Fibroblast of peridontal ligament (primary cell): ENCODE results near the gene TRH.
"Not testable (repeated sequence)": the region's sequence is repeated elsewhere in the genome, so short reads cannot be mapped to it uniquely, and the experiment has no call there.

Source experiments
- DNase-seq: peaks from one replicate; pipeline ENCODE4 v3.0.0-alpha.2; 2010; ENCODE audit errors: extremely low read depth

The TRH gene

DNA sequence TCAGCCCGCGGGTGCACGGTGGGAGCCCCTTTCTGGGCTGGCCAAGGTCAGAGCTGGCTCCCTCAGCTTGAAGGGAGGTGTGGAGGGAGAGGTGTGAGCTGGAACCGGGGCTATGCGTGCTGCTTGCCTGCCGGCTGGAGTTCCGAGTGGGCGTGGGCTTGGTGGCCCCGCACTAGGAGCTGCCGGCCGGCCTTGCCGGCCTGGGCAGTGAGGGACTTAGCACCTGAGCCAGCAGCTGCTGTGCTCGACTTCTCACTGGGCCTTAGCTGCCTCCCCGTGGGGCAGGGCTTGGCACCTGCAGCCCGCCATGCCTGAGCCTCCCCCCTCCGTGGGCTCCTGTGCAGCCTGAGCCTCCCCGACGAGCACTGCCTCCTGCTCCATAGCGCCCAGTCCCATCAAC, 36.0 kb downstream of the TRH start:
- DNase-seq = no peak

DNA sequence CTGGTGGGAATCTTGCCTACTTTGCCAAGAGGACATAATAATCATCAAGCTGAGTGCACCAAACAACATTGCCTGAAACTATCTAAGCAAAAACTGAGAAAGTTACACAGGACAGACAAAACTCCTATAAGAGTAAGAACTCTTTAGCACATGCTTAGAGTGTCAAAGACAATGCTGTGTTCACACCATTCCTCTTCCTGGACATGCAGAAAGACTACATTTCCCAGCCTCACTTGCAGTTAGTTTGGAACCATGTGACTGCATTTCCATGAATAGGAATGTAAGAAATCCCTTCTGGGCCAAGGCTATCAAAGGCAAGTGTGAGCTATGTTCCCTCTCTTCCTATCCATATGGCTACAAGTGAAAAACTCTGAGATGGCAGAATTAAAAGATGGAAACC, 37.6 kb downstream of the TRH start:
- DNase-seq = not testable (repeated sequence)

DNA sequence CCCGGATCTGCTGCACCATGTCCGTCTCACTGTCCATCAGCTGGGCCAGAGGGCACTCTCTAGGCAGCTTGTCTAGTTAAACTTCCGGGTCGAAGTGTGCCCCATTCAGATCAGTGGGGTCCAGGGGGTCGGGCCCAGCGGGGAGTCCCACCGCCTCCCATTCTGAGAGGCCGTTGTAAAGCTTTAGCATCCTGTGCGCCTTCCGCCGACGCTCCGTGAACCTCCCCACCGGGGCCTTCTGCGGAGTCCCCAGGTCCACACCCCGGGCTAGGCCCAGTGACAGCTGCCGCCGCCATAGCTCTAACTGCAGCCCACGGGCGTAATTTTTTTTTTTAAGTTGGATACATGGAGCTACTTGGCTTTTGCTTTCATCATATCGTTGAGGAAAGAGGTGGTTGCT, 38.7 kb downstream of the TRH start:
- DNase-seq = not testable (repeated sequence)

DNA sequence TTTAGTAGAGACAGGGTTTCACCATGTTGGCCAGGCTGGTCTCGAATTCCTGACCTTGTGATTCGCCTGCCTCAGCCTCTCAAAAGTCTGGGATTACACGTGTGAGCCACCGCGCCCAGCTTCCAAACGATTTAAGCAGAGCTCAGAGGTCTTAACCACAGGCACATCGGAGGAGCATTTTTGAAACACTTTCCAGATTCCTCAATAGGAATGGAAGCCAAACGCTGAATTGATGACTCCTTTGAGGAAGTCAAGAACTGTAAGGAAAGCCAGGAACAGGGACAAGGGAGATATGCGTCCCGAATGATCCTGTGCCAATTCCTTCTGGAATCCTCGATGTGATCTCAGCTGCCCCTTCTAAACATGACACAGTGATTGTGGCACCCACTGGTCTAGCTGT, 40.0 kb downstream of the TRH start:
- peak; percentile 33 for DNase-seq

DNA sequence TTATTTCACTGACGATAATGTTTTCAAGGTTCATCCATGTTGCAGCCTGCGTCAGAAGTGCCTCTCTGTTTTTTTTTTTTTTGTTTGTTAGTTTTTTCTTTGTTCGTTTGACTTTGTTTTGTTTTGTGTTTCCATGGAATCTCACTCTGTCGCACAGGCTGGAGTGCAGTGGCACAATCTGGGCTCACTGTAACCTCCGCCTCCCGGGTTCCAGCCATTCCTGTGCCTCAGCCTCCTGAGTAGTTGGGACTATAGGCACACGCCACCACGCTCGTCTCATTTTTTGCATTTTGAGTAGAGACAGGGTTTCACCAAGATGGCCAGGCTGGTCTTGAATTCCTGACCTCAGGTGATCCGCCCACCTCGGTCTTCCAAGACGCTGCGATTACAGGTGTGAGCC, 43.1 kb downstream of the TRH start:
- DNase-seq = not testable (repeated sequence)

DNA sequence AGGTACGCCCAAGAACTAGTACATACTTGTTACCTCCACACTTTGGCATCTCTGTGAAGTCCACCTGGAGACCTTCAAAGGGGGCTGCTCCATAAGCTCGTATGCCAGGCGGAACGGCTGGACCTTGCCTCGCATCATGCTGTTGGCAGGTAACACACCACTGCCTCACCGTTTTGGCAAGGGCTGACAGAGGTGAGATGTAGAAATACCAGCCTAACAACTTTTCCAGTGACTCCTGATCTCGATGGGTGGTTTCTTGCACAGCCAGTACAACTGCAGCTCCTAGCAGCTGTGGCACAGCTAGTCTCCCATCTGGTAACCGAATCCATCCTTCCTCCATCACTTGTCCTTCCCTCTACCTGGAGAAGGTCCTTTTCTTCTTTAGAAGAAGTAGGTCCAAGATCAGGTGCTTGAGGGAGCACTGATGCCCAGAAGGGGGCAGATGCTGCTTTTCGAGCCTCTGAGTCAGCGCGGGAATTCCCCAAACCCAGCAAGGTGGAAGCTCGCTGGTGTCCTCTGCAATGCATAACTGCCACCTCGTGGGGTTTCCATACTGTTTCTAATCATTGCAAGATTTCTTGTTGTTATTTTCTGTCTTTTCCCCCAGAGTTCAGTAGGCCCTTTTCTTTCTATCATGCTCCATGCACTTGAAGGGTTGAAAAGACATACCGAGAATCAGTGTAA, 51.8 kb downstream of the TRH start:
- DNase-seq = not testable (repeated sequence)

DNA sequence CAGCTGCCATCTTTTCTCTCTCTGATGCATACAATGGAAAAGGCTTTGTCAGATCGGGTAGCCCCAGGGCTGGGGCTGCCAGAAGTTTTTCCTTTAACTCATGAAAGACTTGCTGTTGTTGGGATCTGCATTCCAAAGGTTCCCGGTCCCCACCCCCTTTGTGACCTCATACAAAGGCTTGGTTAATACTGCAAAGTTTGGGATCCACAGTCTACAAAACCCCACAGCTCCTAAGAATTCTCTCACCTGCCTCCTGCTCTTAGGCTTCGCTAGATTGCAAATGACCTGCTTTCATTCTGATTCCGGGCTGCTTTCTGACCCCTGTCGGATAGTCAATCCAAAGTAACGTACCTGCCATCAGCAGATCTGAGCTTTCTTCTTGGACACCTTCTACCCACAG, 52.9 kb downstream of the TRH start:
- not testable (repeated sequence) for DNase-seq
